Spinal cord (tissue), 10 donors: ENCODE measurements around the gene CMIP. TPM values are rescaled to one million over a fixed set of nuclear protein-coding genes. Genes with fewer than 3 reads are reported as not detected.

Experiments
- DNase-seq, 6 donors: peaks; one replicate each; pipeline versions ENCODE4 v3.0.0 to v3.0.0-alpha.2; 2013 to 2015; ENCODE audit warnings: low spot score in 6 of 6, low read depth in 4 of 6
- H3K27ac ChIP-seq: one replicate; pipeline ENCODE4 v1.5.1; 2013; ENCODE audit warnings: low read depth, low read length, control low read depth
- H3K27me3 ChIP-seq: one replicate; pipeline ENCODE4 v1.6.1; 2013; ENCODE audit warnings: low read length; ENCODE audit not compliant: control insufficient read depth, insufficient read depth
- H3K36me3 ChIP-seq: one replicate; pipeline ENCODE4 v1.6.1; 2013; ENCODE audit warnings: low read length; ENCODE audit not compliant: control insufficient read depth, insufficient read depth
- H3K4me1 ChIP-seq: one replicate; pipeline ENCODE4 v1.6.1; 2013; ENCODE audit warnings: low read length; ENCODE audit not compliant: control insufficient read depth, insufficient read depth
- H3K4me3 ChIP-seq: one replicate; pipeline ENCODE4 v1.5.1; 2013; ENCODE audit warnings: low read depth, low read length, control low read depth
- H3K9me3 ChIP-seq: one replicate; pipeline ENCODE4 v1.6.1; 2013; ENCODE audit warnings: low read length; ENCODE audit not compliant: control insufficient read depth, insufficient read depth
- WGBS: methylation state at CpG from one replicate; pipeline ENCODE4 v1.1.5; 2013; ENCODE audit warnings: missing lambda C conversion rate; ENCODE audit not compliant: insufficient coverage; 5-methylcytosine and 5-hydroxymethylcytosine counted together
- polyA plus RNA-seq, 2 donors: library from polyadenylated mRNA; unstranded; fragments of 120-200 nt; gene quantifications; one replicate each; pipeline ENCODE4 v1.2.1, GENCODE V29; 2013; ENCODE audit not compliant: insufficient read length in 2 of 2
- small RNA-seq: library from RNA; depleted of rRNA; stranded (forward); fragments of <200 nt; gene quantifications from one replicate; pipeline ENCODE3, GENCODE V24; 2014; ENCODE audit warnings: low replicate concordance
- total RNA-seq, 2 donors: library from RNA; depleted of rRNA in 1 of 2; stranded (reverse); fragments of 120-200 nt in 1 of 2; fragments of >200 nt in 1 of 2; gene quantifications; one replicate each; pipeline versions ENCODE4 v1.2.3 to v1.2.4, GENCODE V29; 2013 to 2014
- donor health status: healthy.

The CMIP gene
- total and polyA plus RNA-seq, 4 donors = 20.6 to 151 (median 100) TPM

DNA sequence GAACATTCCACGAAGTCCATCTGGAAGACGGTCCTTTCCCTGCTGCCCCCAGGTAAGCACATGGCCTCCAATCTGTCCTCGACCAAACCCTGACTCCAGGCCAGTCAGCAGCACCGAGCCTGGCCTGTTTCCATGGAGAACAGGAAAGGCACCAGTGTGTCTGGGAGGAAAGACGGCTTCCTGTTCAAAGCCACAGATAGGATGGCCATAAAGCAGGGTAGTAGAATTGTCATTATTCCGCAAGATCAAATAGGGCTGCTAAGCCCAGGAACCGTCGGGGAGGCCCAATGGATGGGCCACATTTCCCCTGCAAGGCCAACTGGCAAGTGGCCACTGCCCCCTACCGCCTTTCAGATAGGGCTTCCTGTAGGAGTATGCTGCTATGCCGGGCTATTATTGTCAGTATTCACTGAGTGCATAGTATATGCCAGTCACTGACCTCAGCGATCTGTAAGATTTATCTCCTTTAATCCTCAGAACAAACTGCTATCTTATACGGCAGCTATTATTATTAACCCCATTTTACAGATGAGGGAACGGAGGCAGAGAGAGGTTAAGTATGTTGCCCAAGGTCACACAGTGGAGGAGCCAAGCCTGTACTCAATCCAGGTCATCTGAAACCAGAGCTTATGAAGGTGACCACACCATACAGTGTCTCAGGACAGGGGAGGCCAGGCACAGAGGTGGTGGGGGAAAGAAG, 311.5 kb downstream of the CMIP start:
- Histone ChIP-seq H3K4me3 (no peak overlapping the region), H3K4me1 (peaks cover 6% of the 10 kb centered on the region), H3K27me3 (no peaks in the 10 kb centered on the region), H3K36me3 (no peaks in the 10 kb centered on the region), H3K27ac (no peak overlapping the region), H3K9me3 (no peaks in the 10 kb centered on the region)
- WGBS = 46% methylated on average over 8 of the region's 13 CpGs
- DNase-seq = no peak

DNA sequence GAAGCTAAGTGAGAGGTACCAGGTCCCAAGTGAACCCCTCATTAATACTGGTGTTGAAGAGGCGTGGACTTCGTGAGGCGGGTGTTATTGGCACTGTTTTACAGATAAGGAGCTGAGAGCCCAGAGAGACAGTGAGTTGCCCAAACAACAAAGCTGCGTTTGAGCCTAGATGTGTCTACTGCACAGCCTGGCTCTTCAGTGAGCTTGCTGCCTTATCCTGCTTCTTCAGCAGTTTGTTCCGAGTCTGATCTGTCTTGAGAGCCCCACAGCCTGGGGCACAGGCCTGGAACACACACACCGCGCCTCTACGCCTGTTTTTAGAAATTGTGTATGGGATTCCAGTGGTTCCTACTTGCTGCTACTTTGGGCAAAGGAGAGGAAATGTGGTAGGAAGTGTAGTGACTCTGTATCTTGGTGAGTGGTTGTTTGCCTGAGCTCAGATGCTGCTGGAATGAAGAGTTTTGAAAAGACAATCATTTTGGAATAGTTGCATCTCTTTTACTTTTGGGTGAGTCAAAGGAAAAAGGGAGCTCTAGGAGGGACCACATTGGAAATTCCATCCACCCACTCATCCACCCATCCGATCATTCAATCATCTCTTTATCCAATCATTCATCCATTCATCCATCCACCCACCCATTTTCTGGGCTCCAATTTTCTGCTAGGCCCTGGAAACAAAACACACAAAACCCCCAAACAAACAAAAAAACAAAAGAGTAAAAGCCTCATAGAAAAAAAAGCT, 312.2 kb downstream of the CMIP start:
- Histone ChIP-seq H3K4me3 (no peak overlapping the region), H3K4me1 (peaks cover 6% of the 10 kb centered on the region), H3K36me3 (no peaks in the 10 kb centered on the region), H3K9me3 (no peaks in the 10 kb centered on the region), H3K27me3 (no peaks in the 10 kb centered on the region), H3K27ac (no peak overlapping the region)
- no peak for DNase-seq
- WGBS = 82% methylated on average over 9 of the region's 9 CpGs

DNA sequence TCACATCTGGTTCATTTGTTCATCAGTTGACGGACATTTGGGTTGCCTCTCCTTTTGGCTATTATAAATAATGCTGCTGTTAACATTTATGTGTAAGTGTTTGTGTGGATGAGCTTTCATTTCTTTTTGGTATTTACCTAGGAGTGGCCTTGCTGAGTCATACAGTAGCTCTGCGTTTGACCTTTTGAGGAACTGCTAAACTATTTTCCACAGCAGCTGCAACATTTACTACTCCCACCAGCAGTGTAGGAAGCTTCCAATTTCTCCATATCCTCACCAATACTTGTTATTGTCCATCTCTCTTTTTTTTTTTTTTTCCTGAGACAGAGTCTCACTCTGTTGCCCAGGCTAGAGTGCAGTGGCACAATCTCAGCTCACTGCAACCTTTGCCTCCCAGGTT, 313.8 kb downstream of the CMIP start:
- H3K9me3 ChIP-seq = no peaks in the 10 kb centered on the region
- DNase-seq = no peak
- H3K4me3 ChIP-seq = no peak overlapping the region
- WGBS = 83% methylated on average over 1 of the region's 2 CpGs
- no peaks in the 10 kb centered on the region for H3K36me3 ChIP-seq
- H3K27ac ChIP-seq = no peak overlapping the region
- no peaks in the 10 kb centered on the region for H3K4me1 ChIP-seq
- no peaks in the 10 kb centered on the region for H3K27me3 ChIP-seq

Small RNA genes within 50 kb of the gene (small RNA-seq; reads per million reads assigned to genes)
- 0.26 reads per million, percentile 20 among the genes with 10 or more reads in this experiment for gene MIR6504
- gene MIR7854 = 0.18 reads per million

Other genes starting within 250 kb of the CMIP start
- under 1 TPM; 0.22 to 0.40 TPM for gene BCO1, start 206.1 kb upstream of the CMIP start, total RNA-seq
- gene BCO1, start 206.1 kb upstream of the CMIP start, polyA plus RNA-seq = under 1 TPM; 0.35 to 0.71 TPM
- gene GAN, start 129.8 kb upstream of the CMIP start, total RNA-seq = 10 to 100 TPM; 16.9 to 39.2 TPM
- 10 to 100 TPM in 1 of 2 donors, 1 to 10 TPM in 1; 9.8 to 12.7 TPM for gene GAN, start 129.8 kb upstream of the CMIP start, polyA plus RNA-seq